ENCODE measurements around the gene BAZ1A.
"Not testable (repeated sequence)": the region's sequence is repeated elsewhere in the genome, so short reads cannot be mapped to it uniquely, and the experiment has no call there.

BAZ1A gene

DNA sequence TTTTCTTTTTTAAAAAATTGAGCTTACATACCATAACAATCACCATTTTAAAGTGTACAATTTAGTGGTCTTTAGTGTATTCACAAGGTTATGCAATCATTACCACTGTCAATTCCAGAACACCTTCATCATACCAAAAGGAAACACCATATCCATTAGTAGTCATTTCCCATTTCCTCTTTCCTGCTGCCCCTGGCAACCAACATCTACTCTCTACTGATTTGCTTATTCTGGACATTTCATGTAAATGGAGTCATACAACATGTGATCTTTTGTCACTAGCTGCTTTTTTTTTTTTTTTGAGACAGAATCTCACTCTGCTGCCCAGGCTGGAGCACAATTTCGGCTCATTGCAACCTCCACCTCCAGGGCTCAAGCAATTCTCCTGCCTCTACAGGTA lies 93.9 kb downstream of the BAZ1A start:
- DNase-seq (ENCODE audit: low spot score): no peak

DNA sequence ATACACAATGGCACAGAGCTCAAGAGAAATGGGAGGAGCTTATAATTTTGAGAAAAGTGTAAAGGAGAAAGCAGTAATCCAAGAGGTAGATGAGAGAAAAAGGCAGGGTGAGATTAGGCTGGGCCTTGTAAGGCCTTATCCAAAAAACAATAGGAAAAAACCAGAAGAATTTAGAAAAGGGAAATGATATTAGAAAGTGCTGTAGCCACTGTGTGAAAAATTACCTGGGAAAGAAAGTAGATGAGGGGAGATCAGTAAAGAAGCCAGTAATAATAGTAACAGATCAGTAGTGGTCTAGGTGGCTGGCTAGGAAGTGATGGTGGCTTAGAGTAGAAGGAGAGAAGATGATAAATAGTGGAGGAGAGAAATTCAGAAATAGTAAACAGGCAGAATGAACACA lies 94.5 kb downstream of the BAZ1A start:
- DNase-seq (ENCODE audit: low spot score): no peak

DNA sequence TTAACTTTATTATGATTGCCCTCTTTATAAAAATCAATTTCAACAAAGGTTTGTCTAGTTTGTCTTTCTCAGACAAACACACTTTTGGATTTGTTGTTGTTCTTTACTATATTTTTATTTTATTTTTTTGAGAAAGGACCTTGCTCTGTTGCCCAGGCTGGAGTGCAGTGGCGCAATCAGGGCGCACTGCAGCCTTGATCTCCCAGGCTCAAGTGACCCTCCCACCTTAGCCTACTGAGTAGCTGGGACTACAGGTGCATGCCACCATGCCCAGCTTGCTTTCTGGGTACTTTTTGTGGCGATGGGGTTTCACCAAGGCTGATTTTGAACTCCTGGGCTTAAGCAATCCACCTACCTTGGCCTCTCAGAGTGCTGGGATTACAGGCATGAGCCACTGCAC lies 96.4 kb downstream of the BAZ1A start:
- DNase-seq (ENCODE audit: low spot score): no peak

DNA sequence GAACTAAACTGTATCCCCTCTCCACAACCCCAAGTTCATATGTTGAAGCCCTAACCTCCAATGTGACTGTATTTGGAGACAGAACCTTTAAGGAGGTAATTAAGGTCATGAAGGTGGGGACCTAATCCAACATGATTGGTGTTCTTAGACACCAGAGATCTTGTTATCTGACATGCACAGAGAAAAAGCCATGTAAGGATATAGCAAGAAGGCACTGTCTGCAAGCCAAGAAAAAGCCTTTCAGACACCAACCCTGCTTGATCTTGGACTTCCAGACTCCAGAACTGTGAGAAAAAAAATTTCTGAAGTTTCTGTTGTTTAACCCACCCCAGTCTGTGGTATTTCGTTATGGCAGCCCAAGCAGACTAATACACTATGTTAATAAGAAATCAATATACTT lies 98.5 kb downstream of the BAZ1A start:
- DNase-seq (ENCODE audit: low spot score): no peak

DNA sequence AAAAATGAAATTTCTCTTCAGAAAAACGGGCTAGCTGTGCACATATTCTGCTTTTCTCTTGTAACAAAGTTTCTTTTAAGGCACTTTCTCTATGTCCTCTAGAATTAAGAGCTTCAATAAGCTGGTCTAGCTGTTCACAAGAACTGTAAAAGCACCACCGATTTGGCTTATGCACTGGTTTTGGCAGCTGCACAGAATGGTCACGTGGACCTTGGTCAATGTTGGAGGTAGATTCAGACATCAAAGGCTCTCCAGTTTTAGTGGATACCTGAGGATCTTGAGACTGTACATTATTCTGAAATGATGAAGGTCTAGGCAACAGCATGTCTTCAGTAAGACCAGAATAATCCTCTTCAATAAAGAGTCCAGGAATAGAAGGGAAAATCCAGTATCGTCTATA lies 99.2 kb downstream of the BAZ1A start:
- no peak for DNase-seq (ENCODE audit: low spot score)

DNA sequence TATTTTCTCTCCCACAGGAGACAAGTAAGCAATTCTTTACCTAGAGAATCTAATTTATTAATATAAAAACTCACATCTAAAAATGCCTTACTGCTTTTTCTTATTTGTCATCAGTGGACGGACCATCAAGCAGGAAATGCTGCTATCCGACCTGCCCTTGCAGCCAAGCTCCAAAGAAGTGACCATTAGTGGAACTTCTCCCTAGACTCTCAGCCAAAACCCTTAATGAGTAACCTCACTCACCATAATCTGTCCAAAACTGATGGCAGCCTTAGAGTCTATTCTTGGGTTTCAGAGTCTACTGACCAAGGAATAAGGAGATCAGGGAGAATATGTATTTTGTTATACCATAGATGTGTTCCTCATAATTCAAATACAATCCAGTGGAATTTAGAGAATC lies 99.8 kb downstream of the BAZ1A start:
- DNase-seq (ENCODE audit: low spot score): no peak

DNA sequence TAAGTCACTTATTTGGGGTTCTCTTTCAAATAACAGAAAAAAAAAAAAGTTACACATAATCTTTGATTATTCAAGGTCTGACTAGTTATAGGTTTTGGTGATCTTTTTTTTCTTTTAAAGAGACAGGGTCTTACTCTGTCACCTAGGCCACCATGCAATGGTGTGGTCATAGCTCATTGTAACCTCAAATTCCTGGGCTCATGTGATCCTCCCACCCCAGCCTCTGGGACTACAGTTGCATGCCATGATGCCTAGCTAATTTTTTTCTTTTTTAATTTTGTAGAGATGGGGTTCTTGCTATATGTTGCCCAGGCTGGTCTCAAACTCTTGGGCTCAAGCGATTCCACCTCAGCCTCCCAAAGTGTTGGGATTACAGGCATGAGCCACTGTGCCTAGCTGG lies 104.3 kb downstream of the BAZ1A start:
- no peak for DNase-seq (ENCODE audit: low spot score)

DNA sequence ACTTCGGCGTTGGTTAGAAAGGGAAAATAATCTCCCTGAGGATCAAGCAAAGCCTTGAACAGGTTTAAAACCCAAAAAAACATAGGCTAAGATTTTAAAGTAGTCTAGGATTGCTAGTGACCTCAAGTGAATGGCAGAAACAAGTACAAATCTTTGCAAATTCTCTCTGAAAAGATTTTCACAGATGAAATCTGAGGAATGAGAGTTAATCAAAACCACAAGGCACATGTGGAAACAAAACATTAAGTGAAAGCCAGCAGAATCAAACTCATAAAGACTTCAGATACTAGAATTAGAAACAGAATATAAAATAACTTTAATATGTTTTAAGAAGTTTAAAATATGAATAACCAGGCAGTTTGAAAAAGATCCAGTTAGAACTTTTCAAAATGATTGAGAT lies 108.6 kb downstream of the BAZ1A start:
- DNase-seq (ENCODE audit: low spot score): no peak

DNA sequence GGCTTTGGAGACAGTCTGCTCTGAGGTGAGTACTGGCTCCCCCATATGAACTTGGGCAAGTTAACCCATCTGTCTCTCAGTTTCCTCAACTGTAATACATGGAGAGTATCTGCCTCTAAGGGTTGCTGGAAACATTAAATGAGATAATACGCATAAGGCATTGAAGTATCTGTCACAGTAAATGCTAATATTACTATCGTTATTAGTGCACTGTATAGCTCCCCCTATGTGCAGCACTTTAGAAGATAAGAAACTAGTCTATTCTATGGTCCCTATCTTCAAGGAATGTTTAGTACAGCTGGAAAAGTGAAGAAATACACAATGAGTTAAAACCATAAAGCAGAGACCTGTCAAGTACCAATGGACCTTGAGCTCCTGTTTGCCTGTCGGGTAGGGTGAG lies 109.1 kb downstream of the BAZ1A start:
- no peak for DNase-seq (ENCODE audit: low spot score)

DNA sequence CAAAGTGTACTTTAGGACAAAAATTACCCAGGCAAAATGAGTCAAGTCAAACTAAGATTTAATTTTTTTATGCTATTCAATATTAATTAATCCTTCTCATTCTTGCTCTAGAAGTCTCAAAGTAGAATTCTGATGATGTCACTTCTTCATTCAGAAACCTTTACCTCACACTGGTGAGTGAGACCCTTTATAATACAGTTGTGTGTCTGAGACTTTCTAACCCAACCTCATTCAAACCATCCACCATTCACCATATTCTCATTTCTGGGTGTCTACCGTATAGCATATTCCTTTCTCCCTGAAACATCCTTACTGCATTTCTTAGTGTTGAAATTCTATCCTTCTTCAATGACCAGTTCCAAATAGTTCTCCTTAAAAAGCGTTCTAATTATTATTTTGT lies 119.9 kb downstream of the BAZ1A start:
- DNase-seq (ENCODE audit: low spot score): no peak

DNA sequence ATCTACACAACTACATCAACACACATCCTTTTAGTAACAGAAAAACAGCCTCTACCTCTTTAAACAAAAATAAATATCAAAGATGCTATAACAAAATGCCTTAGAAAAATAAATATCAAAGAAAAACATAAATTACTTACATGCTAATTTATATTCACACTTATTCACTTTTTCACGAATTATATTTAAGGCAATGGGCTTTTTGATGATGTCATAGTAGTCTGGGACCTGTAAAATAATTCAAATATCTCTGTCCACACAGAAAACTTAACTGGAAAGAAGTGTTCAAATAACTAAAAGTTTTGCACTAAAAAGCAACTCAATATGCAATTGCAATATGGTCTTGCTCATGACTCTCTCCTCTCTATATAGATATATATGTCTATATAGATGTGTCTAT lies 120.5 kb downstream of the BAZ1A start:
- no peak for DNase-seq (ENCODE audit: low spot score)

DNA sequence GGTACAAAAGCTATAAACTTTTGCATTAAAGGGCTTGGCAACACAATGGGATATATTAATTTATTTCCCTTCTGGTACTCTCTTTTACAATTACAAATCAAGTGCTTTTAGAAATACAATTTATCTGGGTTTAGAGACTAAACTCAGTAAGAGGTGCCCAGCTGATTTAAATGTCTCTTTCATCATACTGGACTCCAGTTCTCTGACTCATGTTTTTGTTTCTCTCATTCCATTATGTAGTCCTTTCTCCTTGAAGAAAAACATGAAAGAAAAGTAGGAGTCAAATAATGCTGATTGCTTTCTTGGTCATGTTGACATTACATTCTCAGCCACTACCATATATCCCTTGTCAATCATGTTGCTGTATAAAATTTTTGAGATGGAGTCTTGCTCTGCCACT lies 124.5 kb downstream of the BAZ1A start:
- no peak for DNase-seq (ENCODE audit: low spot score)

DNA sequence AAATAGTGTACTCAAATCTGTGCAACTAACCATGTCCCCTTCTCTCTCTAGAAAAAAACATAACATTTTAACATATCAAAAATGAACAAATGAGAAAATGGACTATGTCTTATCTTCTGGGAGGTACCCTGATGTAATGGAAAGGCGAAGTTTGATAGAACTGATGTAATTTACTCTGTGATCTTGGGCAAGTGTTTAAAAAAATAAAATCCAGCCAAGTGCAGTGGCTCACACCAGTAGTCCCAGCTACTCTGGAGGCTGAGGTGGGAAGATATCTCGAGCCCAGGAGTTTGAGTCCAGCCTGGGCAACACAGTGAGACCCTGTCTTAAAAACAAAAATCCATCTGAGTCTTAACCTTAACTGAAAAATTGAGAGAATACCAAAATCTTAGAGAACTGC lies 124.9 kb downstream of the BAZ1A start:
- DNase-seq (ENCODE audit: low spot score): no peak

DNA sequence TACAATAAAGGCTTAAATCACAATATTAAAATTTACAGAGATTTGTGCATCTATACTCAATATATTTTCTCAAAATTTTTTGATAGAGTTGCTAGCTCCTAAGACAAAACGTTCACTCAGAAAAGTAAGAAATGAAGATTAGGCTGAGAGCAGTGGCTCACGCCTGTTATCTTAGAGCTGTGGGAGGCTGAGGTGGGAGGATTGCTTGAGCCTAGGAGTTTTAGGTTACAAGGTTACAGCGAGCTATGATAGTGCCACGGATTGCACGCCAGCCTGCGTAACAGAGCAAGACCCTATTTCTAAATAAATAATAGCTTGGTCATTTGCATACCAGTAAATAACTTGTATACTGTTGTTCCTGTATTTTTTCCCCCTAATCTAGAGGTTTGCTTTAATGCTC lies 125.8 kb downstream of the BAZ1A start:
- no peak for DNase-seq (ENCODE audit: low spot score)

DNA sequence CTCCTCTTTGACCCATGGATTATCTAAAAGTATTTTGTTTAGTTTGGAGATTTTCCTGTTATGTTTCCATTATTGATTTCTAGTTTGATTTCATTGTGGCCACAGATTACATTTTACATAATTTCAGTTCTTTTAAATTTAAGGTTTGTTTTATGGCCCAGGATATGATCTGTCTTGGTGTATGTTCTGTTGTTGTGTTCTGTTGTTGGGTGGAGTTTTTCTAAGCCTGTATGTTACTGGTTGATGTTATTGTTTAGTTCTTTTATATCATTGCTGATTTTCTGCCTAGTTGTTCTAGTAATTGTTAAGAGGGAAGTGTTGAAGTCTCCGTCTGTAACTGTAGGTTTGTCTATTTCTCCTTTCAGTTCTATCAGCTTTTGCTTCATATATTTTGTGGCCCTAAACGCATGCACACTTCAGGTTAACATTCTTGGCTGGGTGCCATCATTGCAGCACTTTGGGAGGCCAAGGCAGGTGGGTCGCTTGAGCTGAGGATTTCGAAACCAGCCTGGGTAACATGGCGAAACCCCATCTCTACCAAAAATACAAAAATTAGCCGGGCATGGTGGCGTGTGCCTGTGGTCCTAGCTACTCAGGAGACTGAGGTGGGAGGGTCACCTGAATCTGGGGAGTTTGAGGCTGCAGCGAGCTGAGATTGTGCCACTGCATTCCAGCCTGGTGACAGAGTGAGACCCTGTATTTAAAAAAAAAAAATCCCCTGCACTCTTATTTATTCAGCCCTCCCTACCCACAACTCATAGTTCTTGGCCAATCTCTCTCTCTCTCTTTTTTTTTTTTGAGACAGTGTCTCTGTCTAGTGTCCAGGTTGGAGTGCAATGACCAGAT lies 132.7 kb downstream of the BAZ1A start:
- DNase-seq (ENCODE audit: low spot score): no peak

DNA sequence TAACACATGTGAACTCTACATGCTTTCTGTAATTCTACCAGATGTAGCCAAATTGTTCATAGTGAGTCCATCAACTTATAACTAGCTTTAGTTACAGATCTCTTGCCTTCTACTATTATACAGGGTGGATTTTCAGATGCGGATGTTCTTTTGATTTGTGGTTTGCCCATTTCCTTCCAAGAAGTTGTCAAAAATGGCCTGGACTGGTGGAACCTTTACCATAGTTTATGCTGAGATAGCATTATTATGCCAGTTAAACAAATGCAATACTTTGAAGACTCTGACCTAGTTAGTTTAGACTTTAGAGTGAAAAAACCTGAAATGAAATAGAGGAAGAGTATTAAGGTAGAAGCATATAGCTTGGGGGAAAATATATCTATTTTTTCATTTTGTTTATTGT lies 133.3 kb downstream of the BAZ1A start:
- no peak for DNase-seq (ENCODE audit: low spot score)

DNA sequence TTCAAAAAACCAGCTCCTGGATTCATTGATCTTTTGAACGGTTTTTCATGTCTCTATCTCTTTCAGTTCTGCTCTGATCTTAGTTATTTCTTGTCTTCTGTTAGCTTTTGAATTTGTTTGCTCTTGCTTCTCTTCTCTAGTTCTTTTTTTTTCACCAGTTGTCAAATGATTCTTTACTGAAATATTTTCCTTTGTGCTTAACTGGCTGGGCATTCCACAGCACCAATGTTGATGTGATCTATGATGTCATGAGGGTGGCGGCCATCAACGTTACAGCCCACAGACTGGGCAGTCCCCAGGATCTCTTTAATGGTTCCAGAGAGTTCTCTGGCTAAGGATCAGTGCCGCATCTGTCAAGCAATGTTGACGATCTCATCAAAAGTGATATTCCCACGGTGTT lies 135.0 kb downstream of the BAZ1A start:
- not testable (repeated sequence) for DNase-seq (ENCODE audit: low spot score)

DNA sequence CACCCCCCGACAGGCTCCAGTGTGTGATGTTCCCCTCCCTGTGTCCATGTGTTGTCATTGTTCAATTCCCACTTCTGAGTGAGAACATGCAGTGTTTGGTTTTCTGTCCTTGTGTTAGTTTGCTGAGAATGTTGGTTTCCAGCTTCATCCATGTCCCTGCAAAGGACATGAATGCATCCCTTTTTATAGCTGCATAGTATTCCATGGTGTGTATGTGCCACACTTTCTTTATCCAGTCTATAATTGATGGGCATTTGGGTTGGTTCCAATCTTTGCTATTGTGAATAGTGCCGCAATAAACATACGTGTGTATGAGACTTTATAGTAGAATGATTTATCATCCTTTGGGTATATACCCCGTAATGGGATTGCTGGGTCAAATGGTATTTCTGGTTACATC lies 138.1 kb downstream of the BAZ1A start:
- not testable (repeated sequence) for DNase-seq (ENCODE audit: low spot score)

DNA sequence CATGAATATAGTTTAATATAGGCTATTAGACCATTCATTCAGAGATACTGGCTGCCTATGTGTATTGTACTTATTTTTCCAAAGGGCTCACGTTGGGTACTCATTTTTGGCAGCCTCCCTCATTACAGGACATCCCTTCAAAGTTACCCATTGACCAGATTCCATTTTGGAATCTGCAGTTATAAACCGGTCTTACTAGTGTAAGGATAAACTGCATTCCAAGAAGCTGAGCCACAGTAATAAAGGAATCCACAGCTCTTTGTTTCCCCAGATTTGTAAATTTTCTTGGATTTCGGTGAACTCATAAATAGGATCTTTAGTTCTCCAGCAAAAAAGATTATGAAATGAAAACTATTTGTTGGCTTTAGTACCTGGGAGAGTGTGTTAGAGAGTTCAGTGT lies 141.9 kb downstream of the BAZ1A start:
- DNase-seq (ENCODE audit: low spot score): no peak

DNA sequence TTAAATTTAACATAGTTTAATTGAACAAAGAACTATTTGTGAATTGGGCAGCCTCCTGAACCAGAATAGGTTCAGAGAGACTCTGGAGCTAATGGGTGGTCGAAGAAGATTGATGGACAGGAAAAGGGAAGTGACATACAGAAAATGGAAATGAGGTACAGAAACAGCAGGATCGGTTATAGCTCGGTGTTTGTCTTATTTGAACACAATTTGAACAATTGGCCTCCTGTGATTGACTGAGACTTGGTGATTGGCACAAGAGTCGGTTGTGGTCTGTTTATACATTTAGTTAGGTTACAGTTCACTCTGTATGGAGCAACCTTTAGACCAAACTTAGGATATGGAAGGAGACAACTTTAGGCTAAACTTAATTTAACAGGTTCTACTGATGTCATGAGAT lies 142.4 kb downstream of the BAZ1A start:
- DNase-seq (ENCODE audit: low spot score): no peak

DNA sequence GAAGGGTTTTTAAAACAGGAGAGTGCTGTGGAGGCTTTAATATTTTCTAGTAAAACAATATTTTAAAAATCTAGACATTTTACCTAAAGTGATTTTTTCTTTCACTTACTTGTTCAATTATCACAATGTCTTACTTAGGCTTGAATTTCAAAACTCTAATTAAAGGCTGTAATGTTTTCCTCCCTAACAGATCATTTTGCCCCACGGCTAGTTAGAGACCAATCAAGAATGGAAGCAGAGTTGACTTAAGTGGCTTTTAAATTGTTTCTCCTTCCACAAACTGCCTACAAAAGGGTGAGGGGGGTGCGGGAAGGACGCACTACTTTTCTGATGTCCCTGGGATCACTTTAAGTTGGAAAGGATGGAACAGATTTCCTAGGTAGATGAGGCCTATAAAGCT lies 151.3 kb downstream of the BAZ1A start:
- no peak for DNase-seq (ENCODE audit: low spot score)

DNA sequence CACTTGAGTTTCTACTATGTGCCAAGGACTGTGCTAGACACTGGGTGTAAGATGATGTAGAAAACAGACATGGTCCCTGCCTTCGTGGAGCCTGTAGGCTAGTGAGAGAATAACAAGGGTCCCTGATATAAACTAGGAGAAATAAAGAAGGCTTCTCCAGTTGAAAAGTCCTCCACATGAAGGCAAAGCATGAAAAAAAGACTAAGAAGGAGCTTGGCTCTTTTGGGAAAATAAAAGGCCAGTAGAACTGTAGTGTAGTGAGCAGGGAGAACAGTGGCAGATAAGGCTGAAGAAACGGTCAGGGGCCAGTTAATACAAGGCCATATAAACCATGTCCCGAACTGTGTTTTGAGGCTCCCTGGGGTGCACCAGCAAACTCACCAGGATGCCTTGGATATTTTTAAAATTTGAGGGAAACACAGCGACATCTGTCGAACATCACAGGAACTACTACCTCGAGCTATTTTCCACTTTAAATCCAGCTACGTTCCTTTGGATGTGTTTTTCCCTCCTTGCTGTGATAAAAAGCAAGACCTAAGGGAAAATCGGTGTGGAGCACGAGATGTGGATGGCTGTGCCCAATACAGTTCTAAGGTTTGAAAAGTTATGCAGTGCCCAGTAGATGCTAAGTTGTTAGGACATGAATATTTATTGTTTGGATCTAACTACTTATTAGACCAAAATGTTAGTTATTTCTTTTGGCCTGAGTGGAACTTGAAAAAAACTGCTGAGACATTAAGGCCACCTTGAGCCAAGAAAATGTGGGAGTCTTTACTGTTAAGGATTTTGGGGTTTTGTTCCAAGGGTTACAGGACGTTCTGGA lies 152.2 kb downstream of the BAZ1A start:
- DNase-seq (ENCODE audit: low spot score): peak; percentile 73

DNA sequence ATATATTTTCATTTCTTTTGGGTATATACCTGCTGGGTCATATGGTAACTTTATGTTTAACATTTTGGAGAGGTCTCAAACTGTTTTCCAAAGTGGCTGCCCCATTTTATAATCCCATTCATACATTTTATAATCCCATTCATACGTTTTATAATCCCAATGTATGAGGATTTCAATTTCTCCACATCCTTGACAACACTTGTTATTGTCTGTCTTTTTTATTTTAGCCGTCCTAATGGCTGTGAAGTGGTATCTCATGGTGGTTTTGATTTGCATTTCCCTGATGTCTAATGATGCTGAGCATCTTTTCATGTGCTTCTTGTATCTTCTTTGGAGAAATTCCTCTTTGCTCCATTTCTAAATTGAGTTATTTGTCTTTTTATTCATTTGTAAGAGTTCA lies 154.0 kb downstream of the BAZ1A start:
- no peak for DNase-seq (ENCODE audit: low spot score)
